Parathyroid adenoma (tissue), 2 donors: ENCODE measurements around the gene LMTK3.

Experiments used
- H2AFZ ChIP-seq: fragments of 300-600 bp; sonication (generic); one replicate; pipeline ENCODE4 v1.7.0; 2017; ENCODE audit warnings: antibody characterized with exemption, mild to moderate bottlenecking
- H3K27ac ChIP-seq: fragments of 300-600 bp; sonication (generic); one replicate; pipeline ENCODE4 v1.7.0; 2017
- H3K27me3 ChIP-seq: fragments of 300-600 bp; sonication (generic); one replicate; pipeline ENCODE4 v1.7.0; 2017; ENCODE audit warnings: low read length; ENCODE audit not compliant: control insufficient read depth, insufficient read depth
- H3K36me3 ChIP-seq: fragments of 300-600 bp; sonication (generic); one replicate; pipeline ENCODE4 v1.7.0; 2017; ENCODE audit warnings: low read length; ENCODE audit not compliant: control insufficient read depth, insufficient read depth
- H3K4me1 ChIP-seq: fragments of 300-600 bp; sonication (generic); one replicate; pipeline ENCODE4 v1.7.0; 2017; ENCODE audit warnings: control low read depth
- H3K4me2 ChIP-seq: fragments of 300-600 bp; sonication (generic); one replicate; pipeline ENCODE4 v1.7.0; 2017; ENCODE audit warnings: low read length
- H3K4me3 ChIP-seq: fragments of 300-600 bp; sonication (generic); one replicate; pipeline ENCODE4 v1.7.0; 2017; ENCODE audit warnings: low read depth, low read length
- H3K79me2 ChIP-seq: fragments of 300-600 bp; sonication (generic); one replicate; pipeline ENCODE4 v1.7.0; 2017; ENCODE audit warnings: control low read depth
- H3K9ac ChIP-seq: fragments of 300-600 bp; sonication (generic); one replicate; pipeline ENCODE4 v1.7.0; 2017; ENCODE audit warnings: mild to moderate bottlenecking
- H3K9me3 ChIP-seq: fragments of 300-600 bp; sonication (generic); one replicate; pipeline ENCODE4 v1.7.0; 2017; ENCODE audit warnings: low read length; ENCODE audit not compliant: control insufficient read depth
- CTCF ChIP-seq: fragments of 300-600 bp; sonication (generic); IDR thresholded peaks from one replicate; pipeline ENCODE4 v1.7.0; 2017; ENCODE audit warnings: antibody characterized with exemption, mild to moderate bottlenecking
- donor health status: primary hyperparathyroidism.

Gene LMTK3

DNA sequence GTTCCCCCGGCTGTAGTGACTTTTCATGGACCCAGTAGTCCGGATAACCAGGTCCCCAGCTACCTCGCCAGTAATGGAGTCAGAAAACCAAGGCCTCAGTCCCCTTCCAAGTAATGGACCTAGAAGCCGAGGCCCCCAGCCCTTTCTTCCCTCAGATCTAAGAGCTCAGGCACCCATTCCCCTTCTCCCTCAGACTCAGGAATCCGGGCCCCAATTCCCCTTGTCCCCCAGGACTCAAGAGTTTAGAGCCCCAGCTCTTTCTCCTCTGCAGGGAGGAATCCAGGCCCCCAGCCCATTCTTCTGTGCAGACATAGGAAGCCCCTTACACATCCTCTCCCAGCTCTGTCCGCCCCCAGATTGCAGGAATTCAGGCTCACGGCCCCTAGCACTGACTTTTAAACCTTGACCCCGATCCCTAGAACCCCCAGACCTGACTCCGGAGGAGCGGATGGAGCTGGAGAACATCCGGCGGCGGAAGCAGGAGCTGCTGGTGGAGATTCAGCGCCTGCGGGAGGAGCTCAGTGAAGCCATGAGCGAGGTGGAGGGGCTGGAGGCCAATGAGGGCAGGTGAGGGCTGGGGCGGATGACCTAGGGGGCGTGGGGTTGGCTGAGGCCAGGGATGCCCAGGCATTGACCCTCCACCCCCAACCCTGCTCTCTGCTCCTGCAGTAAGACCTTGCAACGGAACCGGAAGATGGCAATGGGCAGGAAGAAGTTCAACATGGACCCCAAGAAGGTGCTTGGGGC lies 41.5 kb downstream of the LMTK3 start:
- H3K9me3 ChIP-seq: no peaks in the 10 kb centered on the region
- H3K27me3 ChIP-seq: no peaks in the 10 kb centered on the region
- H3K79me2 ChIP-seq: peaks cover 7% of the 10 kb centered on the region
- no peak for TF ChIP-seq CTCF
- H3K27ac ChIP-seq: peak overlapping the region; percentile 97
- no peak overlapping the region for H3K9ac ChIP-seq
- H3K4me3 ChIP-seq: peak overlapping the region; percentile 98
- H3K4me2 ChIP-seq: peak overlapping the region; percentile 70
- H3K36me3 ChIP-seq: no peaks in the 10 kb centered on the region
- H3K4me1 ChIP-seq: peaks cover 8% of the 10 kb centered on the region
- no peak overlapping the region for H2AFZ ChIP-seq

- Histone ChIP-seq H2AFZ (peak within 1 kb of the TSS; percentile 91), H3K4me2 (peak within 1 kb of the TSS; percentile 96), H3K27me3 (no peaks in the 10 kb centered on the region), H3K27ac (peak within 1 kb of the TSS; percentile 97), H3K9ac (peak within 1 kb of the TSS; percentile 97), H3K4me1 (peaks cover 8% of the 10 kb centered on the region), H3K9me3 (no peaks in the 10 kb centered on the region), H3K4me3 (peak within 1 kb of the TSS; percentile 98), H3K79me2 (peaks cover 7% of the 10 kb centered on the region), H3K36me3 (no peaks in the 10 kb centered on the region)
- no peak for TF ChIP-seq CTCF
Observed at GRCh38 chr19:48469289-48469881, 42.2 kb downstream of the LMTK3 start, which contains the start of gene CYTH2. CYTH2 (plus strand) TSS chr19:48469369; CDS start chr19:48469508, 139 bp downstream.

GRCh38 chr19:48468772-48469288 lies 42.8 kb downstream of the LMTK3 start:
- H3K4me3 ChIP-seq: peak overlapping the region; percentile 98
- H3K4me2 ChIP-seq: peak overlapping the region; percentile 96
- no peak overlapping the region for H3K9ac ChIP-seq
- peaks cover 8% of the 10 kb centered on the region for H3K4me1 ChIP-seq
- peak overlapping the region; percentile 97 for H3K27ac ChIP-seq
- no peaks in the 10 kb centered on the region for H3K9me3 ChIP-seq
- H2AFZ ChIP-seq: peak overlapping the region; percentile 91
- no peaks in the 10 kb centered on the region for H3K27me3 ChIP-seq
- H3K36me3 ChIP-seq: no peaks in the 10 kb centered on the region
- H3K79me2 ChIP-seq: peaks cover 7% of the 10 kb centered on the region
- no peak for TF ChIP-seq CTCF

DNA sequence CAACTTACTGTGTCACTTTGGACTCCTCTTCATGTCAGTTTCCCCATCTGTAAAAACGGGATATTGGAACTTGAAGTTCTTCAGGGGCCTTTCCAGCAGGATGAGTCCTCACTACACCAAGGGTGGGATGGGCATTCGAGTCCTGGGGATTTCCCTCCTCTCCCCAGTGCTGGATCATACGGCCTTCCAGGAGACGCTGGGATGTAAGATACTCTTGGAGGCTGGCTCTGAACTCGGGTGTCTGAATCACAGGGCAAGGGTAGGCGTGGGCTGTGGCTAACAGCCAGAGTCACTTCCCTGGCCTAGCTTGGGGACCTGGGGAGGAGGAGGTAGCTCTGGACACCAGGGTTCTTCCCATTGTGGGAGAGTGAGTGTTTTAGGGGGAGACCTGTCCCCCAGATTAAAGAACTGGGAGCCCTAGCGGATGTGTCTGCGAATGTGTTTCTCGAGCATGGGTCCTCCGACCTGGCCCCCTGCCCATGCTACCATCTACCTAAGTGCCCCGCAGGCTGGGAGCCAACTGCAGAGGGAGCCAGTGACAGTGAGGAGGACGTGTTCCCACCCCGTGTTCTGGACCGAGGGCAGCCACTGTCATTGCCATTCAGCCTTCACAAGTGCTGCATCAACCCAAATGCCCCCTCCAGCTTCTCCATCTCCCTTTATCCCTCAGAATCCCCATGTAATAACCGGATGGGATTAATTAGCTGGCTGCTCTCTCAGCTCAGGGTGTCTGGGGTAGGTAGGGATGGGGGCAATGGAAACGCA lies 44.9 kb downstream of the LMTK3 start:
- H3K4me2 ChIP-seq: no peak overlapping the region
- H3K4me1 ChIP-seq: no peaks in the 10 kb centered on the region
- H3K27me3 ChIP-seq: no peaks in the 10 kb centered on the region
- no peak overlapping the region for H2AFZ ChIP-seq
- no peak overlapping the region for H3K27ac ChIP-seq
- no peaks in the 10 kb centered on the region for H3K36me3 ChIP-seq
- H3K9ac ChIP-seq: no peak overlapping the region
- no peak for TF ChIP-seq CTCF
- no peaks in the 10 kb centered on the region for H3K9me3 ChIP-seq
- H3K4me3 ChIP-seq: no peak overlapping the region
- peaks cover 7% of the 10 kb centered on the region for H3K79me2 ChIP-seq
